HG03571 (cell line): ENCODE results near the gene GTF3C1.
"Not testable (repeated sequence)": the region's sequence is repeated elsewhere in the genome, so short reads cannot be mapped to it uniquely, and the experiment has no call there.

Experiments
- ATAC-seq: cut with Tn5 transposase; IDR thresholded peaks from one replicate; pipeline ENCODE4 v1.9.1; 2021; ENCODE audit not compliant: unreplicated experiment

Gene GTF3C1

GRCh38 chr16:27549746-27550581 is at the start of gene GTF3C1, which contains the start of gene KATNIP:
Gene GTF3C1, minus strand, starts transcription at chr16:27549913. Its CDS starts 23 bp downstream, at chr16:27549890.
Gene KATNIP, plus strand, starts transcription at chr16:27550144. Its CDS starts 27 bp downstream, at chr16:27550171.
- ATAC-seq = peak; percentile 96

- no peak for ATAC-seq
Measured at GRCh38 chr16:27598931-27599565, 49.3 kb upstream of the GTF3C1 start.

- ATAC-seq = no peak
Measured at GRCh38 chr16:27598220-27598619, 48.5 kb upstream of the GTF3C1 start.

- ATAC-seq = no peak
Measured at GRCh38 chr16:27597361-27597760, 47.6 kb upstream of the GTF3C1 start.

GRCh38 chr16:27596411-27596810 is 46.7 kb upstream of the GTF3C1 start:
- no peak for ATAC-seq

- ATAC-seq = no peak
Measured at GRCh38 chr16:27595993-27596392, 46.3 kb upstream of the GTF3C1 start.

GRCh38 chr16:27595475-27595874 is 45.8 kb upstream of the GTF3C1 start:
- no peak for ATAC-seq

- no peak for ATAC-seq
Measured at GRCh38 chr16:27591837-27592236, 42.1 kb upstream of the GTF3C1 start.

- ATAC-seq = no peak
Measured at GRCh38 chr16:27588057-27588456, 38.3 kb upstream of the GTF3C1 start.

GRCh38 chr16:27586711-27587110 is 37.0 kb upstream of the GTF3C1 start:
- no peak for ATAC-seq

GRCh38 chr16:27585200-27585599 is 35.5 kb upstream of the GTF3C1 start:
- ATAC-seq = no peak

GRCh38 chr16:27583634-27584033 is 33.9 kb upstream of the GTF3C1 start:
- no peak for ATAC-seq

GRCh38 chr16:27582883-27583282 is 33.2 kb upstream of the GTF3C1 start:
- ATAC-seq = no peak

GRCh38 chr16:27579087-27579980 is 29.6 kb upstream of the GTF3C1 start:
- ATAC-seq = no peak

GRCh38 chr16:27576729-27577128 is 27.0 kb upstream of the GTF3C1 start:
- no peak for ATAC-seq

GRCh38 chr16:27572711-27573110 is 23.0 kb upstream of the GTF3C1 start:
- no peak for ATAC-seq

GRCh38 chr16:27571433-27572326 is 22.0 kb upstream of the GTF3C1 start:
- no peak for ATAC-seq

- ATAC-seq = not testable (repeated sequence)
Measured at GRCh38 chr16:27570986-27571385, 21.3 kb upstream of the GTF3C1 start.

GRCh38 chr16:27568077-27568476 is 18.4 kb upstream of the GTF3C1 start:
- ATAC-seq = no peak

GRCh38 chr16:27566417-27566816 is 16.7 kb upstream of the GTF3C1 start:
- ATAC-seq = no peak
